ENCODE results near the gene CBLL1.

DNA sequence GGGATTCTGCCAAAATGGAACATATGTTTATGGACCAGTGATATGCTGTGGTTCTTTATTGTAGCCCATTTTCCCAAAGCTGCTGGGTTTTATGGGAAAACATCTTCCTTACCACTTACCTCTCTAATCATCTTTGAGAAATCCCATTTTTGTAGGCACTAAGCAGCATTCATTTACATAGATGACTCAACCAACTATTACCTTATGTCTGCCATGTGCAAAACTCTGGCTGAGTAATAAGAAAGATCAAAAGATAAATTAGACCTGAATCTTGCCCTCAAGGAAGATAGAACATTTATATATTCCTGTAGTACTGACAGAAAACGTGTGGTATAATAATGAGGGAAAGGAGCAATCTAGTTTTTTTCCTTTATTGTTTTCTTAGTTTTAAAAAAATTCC lies 24.3 kb downstream of the CBLL1 start:
- TF ChIP-seq, protein P1, sequence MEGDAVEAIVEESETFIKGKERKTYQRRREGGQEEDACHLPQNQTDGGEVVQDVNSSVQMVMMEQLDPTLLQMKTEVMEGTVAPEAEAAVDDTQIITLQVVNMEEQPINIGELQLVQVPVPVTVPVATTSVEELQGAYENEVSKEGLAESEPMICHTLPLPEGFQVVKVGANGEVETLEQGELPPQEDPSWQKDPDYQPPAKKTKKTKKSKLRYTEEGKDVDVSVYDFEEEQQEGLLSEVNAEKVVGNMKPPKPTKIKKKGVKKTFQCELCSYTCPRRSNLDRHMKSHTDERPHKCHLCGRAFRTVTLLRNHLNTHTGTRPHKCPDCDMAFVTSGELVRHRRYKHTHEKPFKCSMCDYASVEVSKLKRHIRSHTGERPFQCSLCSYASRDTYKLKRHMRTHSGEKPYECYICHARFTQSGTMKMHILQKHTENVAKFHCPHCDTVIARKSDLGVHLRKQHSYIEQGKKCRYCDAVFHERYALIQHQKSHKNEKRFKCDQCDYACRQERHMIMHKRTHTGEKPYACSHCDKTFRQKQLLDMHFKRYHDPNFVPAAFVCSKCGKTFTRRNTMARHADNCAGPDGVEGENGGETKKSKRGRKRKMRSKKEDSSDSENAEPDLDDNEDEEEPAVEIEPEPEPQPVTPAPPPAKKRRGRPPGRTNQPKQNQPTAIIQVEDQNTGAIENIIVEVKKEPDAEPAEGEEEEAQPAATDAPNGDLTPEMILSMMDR (IDR thresholded peaks at IDR 0.05 in 2 of 3, conservative IDR thresholded peaks at IDR 0.05 in 1 of 3; ENCODE audit: control insufficient read depth in 2 of 3, extremely low read depth in 1 of 3, insufficient read depth in 1 of 3, low read depth in 3 of 3, low read length in 3 of 3), result no peak
- TF ChIP-seq SIN3A (IDR thresholded peaks at IDR 0.05; ENCODE audit: low read depth, low read length) (no peak), KLF5 (IDR thresholded peaks at IDR 0.05; ENCODE audit: partially characterized antibody) (no peak), RFX5 (IDR thresholded peaks at IDR 0.05; ENCODE audit: low read depth, low read length) (no peak), SUZ12 (IDR thresholded peaks at IDR 0.05; ENCODE audit: unreplicated experiment) (no peak), SP1 (IDR thresholded peaks at IDR 0.05; ENCODE audit: low read depth, low read length) (no peak), RAD51 (IDR thresholded peaks at IDR 0.05) (no peak)
- TF ChIP-seq, protein P2, sequence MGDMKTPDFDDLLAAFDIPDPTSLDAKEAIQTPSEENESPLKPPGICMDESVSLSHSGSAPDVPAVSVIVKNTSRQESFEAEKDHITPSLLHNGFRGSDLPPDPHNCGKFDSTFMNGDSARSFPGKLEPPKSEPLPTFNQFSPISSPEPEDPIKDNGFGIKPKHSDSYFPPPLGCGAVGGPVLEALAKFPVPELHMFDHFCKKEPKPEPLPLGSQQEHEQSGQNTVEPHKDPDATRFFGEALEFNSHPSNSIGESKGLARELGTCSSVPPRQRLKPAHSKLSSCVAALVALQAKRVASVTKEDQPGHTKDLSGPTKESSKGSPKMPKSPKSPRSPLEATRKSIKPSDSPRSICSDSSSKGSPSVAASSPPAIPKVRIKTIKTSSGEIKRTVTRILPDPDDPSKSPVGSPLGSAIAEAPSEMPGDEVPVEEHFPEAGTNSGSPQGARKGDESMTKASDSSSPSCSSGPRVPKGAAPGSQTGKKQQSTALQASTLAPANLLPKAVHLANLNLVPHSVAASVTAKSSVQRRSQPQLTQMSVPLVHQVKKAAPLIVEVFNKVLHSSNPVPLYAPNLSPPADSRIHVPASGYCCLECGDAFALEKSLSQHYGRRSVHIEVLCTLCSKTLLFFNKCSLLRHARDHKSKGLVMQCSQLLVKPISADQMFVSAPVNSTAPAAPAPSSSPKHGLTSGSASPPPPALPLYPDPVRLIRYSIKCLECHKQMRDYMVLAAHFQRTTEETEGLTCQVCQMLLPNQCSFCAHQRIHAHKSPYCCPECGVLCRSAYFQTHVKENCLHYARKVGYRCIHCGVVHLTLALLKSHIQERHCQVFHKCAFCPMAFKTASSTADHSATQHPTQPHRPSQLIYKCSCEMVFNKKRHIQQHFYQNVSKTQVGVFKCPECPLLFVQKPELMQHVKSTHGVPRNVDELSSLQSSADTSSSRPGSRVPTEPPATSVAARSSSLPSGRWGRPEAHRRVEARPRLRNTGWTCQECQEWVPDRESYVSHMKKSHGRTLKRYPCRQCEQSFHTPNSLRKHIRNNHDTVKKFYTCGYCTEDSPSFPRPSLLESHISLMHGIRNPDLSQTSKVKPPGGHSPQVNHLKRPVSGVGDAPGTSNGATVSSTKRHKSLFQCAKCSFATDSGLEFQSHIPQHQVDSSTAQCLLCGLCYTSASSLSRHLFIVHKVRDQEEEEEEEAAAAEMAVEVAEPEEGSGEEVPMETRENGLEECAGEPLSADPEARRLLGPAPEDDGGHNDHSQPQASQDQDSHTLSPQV (IDR thresholded peaks at IDR 0.05), result no peak
- TF ChIP-seq, protein P3, sequence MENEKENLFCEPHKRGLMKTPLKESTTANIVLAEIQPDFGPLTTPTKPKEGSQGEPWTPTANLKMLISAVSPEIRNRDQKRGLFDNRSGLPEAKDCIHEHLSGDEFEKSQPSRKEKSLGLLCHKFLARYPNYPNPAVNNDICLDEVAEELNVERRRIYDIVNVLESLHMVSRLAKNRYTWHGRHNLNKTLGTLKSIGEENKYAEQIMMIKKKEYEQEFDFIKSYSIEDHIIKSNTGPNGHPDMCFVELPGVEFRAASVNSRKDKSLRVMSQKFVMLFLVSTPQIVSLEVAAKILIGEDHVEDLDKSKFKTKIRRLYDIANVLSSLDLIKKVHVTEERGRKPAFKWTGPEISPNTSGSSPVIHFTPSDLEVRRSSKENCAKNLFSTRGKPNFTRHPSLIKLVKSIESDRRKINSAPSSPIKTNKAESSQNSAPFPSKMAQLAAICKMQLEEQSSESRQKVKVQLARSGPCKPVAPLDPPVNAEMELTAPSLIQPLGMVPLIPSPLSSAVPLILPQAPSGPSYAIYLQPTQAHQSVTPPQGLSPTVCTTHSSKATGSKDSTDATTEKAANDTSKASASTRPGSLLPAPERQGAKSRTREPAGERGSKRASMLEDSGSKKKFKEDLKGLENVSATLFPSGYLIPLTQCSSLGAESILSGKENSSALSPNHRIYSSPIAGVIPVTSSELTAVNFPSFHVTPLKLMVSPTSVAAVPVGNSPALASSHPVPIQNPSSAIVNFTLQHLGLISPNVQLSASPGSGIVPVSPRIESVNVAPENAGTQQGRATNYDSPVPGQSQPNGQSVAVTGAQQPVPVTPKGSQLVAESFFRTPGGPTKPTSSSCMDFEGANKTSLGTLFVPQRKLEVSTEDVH (IDR thresholded peaks at IDR 0.05; ENCODE audit: low read depth, partially characterized antibody), result no peak
